CD4-positive, alpha-beta T cell (primary cell): Measurements from ENCODE around the gene SORL1-AS1.
A peak's percentile ranks its signal among the peaks of the same experiment; 100 is the strongest.

ENCODE experiments used
- ATAC-seq: fragments of 200-7000 bp; cut with Tn5 transposase; one replicate; pipeline ENCODE4 v1.10.0; 2022; ENCODE audit warnings: mild to moderate bottlenecking; ENCODE audit not compliant: poor library complexity
- CTCF ChIA-PET: fragments of 350-600 bp; sonication (Branson Sonifier 250); formaldehyde crosslinking; loops from one replicate; lab custom pipeline; 2021; ENCODE audit warnings: antibody characterized with exemption, inconsistent platforms; lab: Charles Lee
- POLR2A ChIA-PET: fragments of 350-600 bp; sonication (Branson Sonifier 250); formaldehyde crosslinking; loops from one replicate; lab custom pipeline; 2021; ENCODE audit warnings: antibody characterized with exemption, inconsistent platforms; lab: Charles Lee
- DNase-seq, 14 experiments: peaks; one replicate each; pipeline ENCODE4 v3.0.0-alpha.2; 2013 to 2020; ENCODE audit warnings: mixed read lengths in 2 of 14
- H3K27ac ChIP-seq, 2 donors: one replicate each; pipeline versions ENCODE4 v1.5.1 to v1.7.0; 2013; ENCODE audit warnings: low read length in 2 of 2, low read depth in 1 of 2, mild to moderate bottlenecking in 1 of 2
- H3K27me3 ChIP-seq, 2 experiments: 1 replicate in 1 of 2; 2 replicates in 1 of 2; pipeline versions ENCODE4 v1.6.1 to v1.7.0; 2013; ENCODE audit warnings: low read length in 2 of 2, control low read depth in 1 of 2, mild to moderate bottlenecking in 1 of 2, moderate library complexity in 1 of 2; ENCODE audit not compliant: insufficient read depth in 2 of 2, control insufficient read depth in 1 of 2
- H3K36me3 ChIP-seq: one replicate; pipeline ENCODE4 v1.6.1; 2013; ENCODE audit warnings: low read length, control low read depth; ENCODE audit not compliant: insufficient read depth
- H3K4me1 ChIP-seq: one replicate; pipeline ENCODE4 v1.6.1; 2013; ENCODE audit warnings: low read length, control low read depth; ENCODE audit not compliant: insufficient read depth
- H3K4me3 ChIP-seq: one replicate; pipeline ENCODE4 v1.5.1; 2013; ENCODE audit warnings: mild to moderate bottlenecking, low read length, moderate library complexity
- H3K9me3 ChIP-seq, 2 experiments: 1 replicate in 1 of 2; 2 replicates in 1 of 2; pipeline versions ENCODE4 v1.6.1 to v1.7.0; 2013; ENCODE audit warnings: low read length in 2 of 2, mild to moderate bottlenecking in 2 of 2, control low read depth in 1 of 2, moderate library complexity in 1 of 2; ENCODE audit not compliant: control insufficient read depth in 1 of 2, insufficient read depth in 1 of 2
- H3K27ac Mint-ChIP-seq: one replicate; pipeline ENCODE4 v1.8.0; 2020; ENCODE audit warnings: mixed read lengths
- H3K27me3 Mint-ChIP-seq: one replicate; pipeline ENCODE4 v1.8.0; 2021; ENCODE audit warnings: mixed read lengths
- H3K36me3 Mint-ChIP-seq: one replicate; pipeline ENCODE4 v1.8.0; 2021; ENCODE audit warnings: low read depth, mixed read lengths
- H3K4me1 Mint-ChIP-seq: one replicate; pipeline ENCODE4 v1.8.0; 2021; ENCODE audit warnings: low read depth, mixed read lengths
- H3K4me3 Mint-ChIP-seq: one replicate; pipeline ENCODE4 v1.8.0; 2020; ENCODE audit warnings: mild to moderate bottlenecking, mixed read lengths
- H3K9me3 Mint-ChIP-seq: one replicate; pipeline ENCODE4 v1.8.0; 2020; ENCODE audit warnings: mixed read lengths
- CTCF ChIP-seq: fragments of 200-600 bp; IDR thresholded peaks from one replicate; pipeline ENCODE4 v1.8.0; 2022; ENCODE audit warnings: antibody characterized with exemption, mild to moderate bottlenecking
- intact Hi-C, 2 experiments: fragments of 100-400 bp; cut with DNase I in 1 of 2; cut with micrococcal nuclease in 1 of 2; formaldehyde crosslinking; loops; one replicate each; pipeline versions ENCODE4 v1.15.1 to v1.9.0; 2023 to 2025; cut with DNase I, micrococcal nuclease

SORL1-AS1 gene

GRCh38 chr11:121451986-121452608 is 670 bp downstream of the SORL1-AS1 start, which contains the start of gene SORL1:
TSS of gene SORL1 (plus strand) at chr11:121452314. CDS start at chr11:121452332, 18 bp downstream.
- H3K27ac Mint-ChIP-seq, result peak within 1 kb of the TSS; percentile 93
- TF ChIP-seq CTCF, result peak; percentile 53

GRCh38 chr11:121451178-121451985 is 1.4 kb downstream of the SORL1-AS1 start:
- peaks cover 0 to 9% of the 10 kb centered on the region in 2 experiments for H3K9me3 ChIP-seq
- peaks cover 16% of the 10 kb centered on the region for H3K36me3 ChIP-seq
- TF ChIP-seq CTCF, result no peak
- peak; percentile 31 for ATAC-seq
- peaks cover 81% of the 10 kb centered on the region for H3K4me1 ChIP-seq
- no peaks in the 10 kb centered on the region for H3K27me3 Mint-ChIP-seq
- intact Hi-C loops, result loop anchor here (5.0 to 10.0 kb wide), 6 partner anchors 36 to 143 kb away; no protein-coding TSS in a partner anchor
- H3K9me3 Mint-ChIP-seq, result no peaks in the 10 kb centered on the region
- ChIA-PET CTCF (interaction anchor here (1.0 to 4.8 kb wide), 5 partner anchors 9 to 43 kb away, joined by 3 to 75 read pairs (median 4); no protein-coding TSS in a partner anchor), POLR2A (interaction anchor here (0.6 to 10.6 kb wide), 39 partner anchors 10 to 1611 kb away, joined by 3 to 326 read pairs (median 5); partner anchors contain the start of genes HSPA8 and SC5D)
- peak overlapping the region; percentile 92 for H3K27ac Mint-ChIP-seq
- peak overlapping the region; percentile 88 for H3K4me3 Mint-ChIP-seq
- H3K27me3 ChIP-seq, result no peaks in the 10 kb centered on the region
- peak in 13 of 14 experiments; percentile 31 to 73 (median 52) for DNase-seq
- H3K36me3 Mint-ChIP-seq, result peaks cover 69% of the 10 kb centered on the region
- H3K27ac ChIP-seq, result peak overlapping the region; percentile 68 to 83
- peak overlapping the region; percentile 90 for H3K4me3 ChIP-seq
- peaks cover 87% of the 10 kb centered on the region for H3K4me1 Mint-ChIP-seq

More at GRCh38 chr11:121451986-121452608, 670 bp downstream of the SORL1-AS1 start, which contains the start of gene SORL1:
- H3K9me3 ChIP-seq, result peaks cover 0 to 9% of the 10 kb centered on the region in 2 experiments
- H3K36me3 Mint-ChIP-seq, result peaks cover 71% of the 10 kb centered on the region
- peak within 1 kb of the TSS; percentile 90 for H3K4me3 ChIP-seq
- DNase-seq (peak; percentile 64 to 89 (median 76)), ATAC-seq (peak; percentile 57)
- H3K27ac ChIP-seq, result peak within 1 kb of the TSS; percentile 68 to 88
- peaks cover 87% of the 10 kb centered on the region for H3K4me1 Mint-ChIP-seq
- CTCF ChIA-PET, result interaction anchor here (0.9 to 4.8 kb wide), 9 partner anchors 9 to 128 kb away, joined by 3 to 75 read pairs (median 4); no protein-coding TSS in a partner anchor
- intact Hi-C loops, result loop anchor here (1.0 to 10.0 kb wide), 9 partner anchors 16 to 143 kb away; no protein-coding TSS in a partner anchor
- H3K36me3 ChIP-seq, result peaks cover 17% of the 10 kb centered on the region
- peak within 1 kb of the TSS; percentile 95 for H3K4me3 Mint-ChIP-seq
- no peaks in the 10 kb centered on the region for H3K9me3 Mint-ChIP-seq
- POLR2A ChIA-PET, result interaction anchor here (0.6 to 10.6 kb wide), 35 partner anchors 7 to 1610 kb away, joined by 3 to 326 read pairs (median 6); partner anchors contain the start of genes HSPA8 and SC5D
- H3K4me1 ChIP-seq, result peaks cover 81% of the 10 kb centered on the region
- H3K27me3 Mint-ChIP-seq, result no peaks in the 10 kb centered on the region
- H3K27me3 ChIP-seq, result no peaks in the 10 kb centered on the region

GRCh38 chr11:121450401-121450800 is 2.4 kb downstream of the SORL1-AS1 start:
- H3K27ac ChIP-seq, result peak overlapping the region; percentile 68 to 83
- intact Hi-C loops, result loop anchor here (5.0 to 10.0 kb wide), 6 partner anchors 37 to 144 kb away; no protein-coding TSS in a partner anchor
- peaks cover 0 to 9% of the 10 kb centered on the region in 2 experiments for H3K9me3 ChIP-seq
- H3K36me3 Mint-ChIP-seq, result peaks cover 73% of the 10 kb centered on the region
- H3K4me1 ChIP-seq, result peaks cover 81% of the 10 kb centered on the region
- H3K27me3 ChIP-seq, result no peaks in the 10 kb centered on the region
- peak overlapping the region; percentile 92 for H3K27ac Mint-ChIP-seq
- TF ChIP-seq CTCF, result no peak
- peaks cover 88% of the 10 kb centered on the region for H3K4me1 Mint-ChIP-seq
- no peak for ATAC-seq
- CTCF ChIA-PET, result interaction anchor here (1.0 to 4.8 kb wide), 3 partner anchors 16 to 44 kb away, joined by 3 to 75 read pairs (median 6); no protein-coding TSS in a partner anchor
- no peaks in the 10 kb centered on the region for H3K27me3 Mint-ChIP-seq
- H3K4me3 ChIP-seq, result peak overlapping the region; percentile 90
- peak overlapping the region; percentile 88 for H3K4me3 Mint-ChIP-seq
- no peaks in the 10 kb centered on the region for H3K9me3 Mint-ChIP-seq
- POLR2A ChIA-PET, result interaction anchor here (0.7 to 10.6 kb wide), 33 partner anchors 9 to 1246 kb away, joined by 3 to 326 read pairs (median 7); partner anchors contain the start of gene SC5D
- peak in 4 of 14 experiments; percentile 41 to 59 (median 47) for DNase-seq
- H3K36me3 ChIP-seq, result peaks cover 20% of the 10 kb centered on the region
